IPS-15b (cell line): ENCODE results near the gene PHAX.
A peak's percentile ranks its signal among the peaks of the same experiment; 100 is the strongest.
"Not testable (repeated sequence)": the region's sequence is repeated elsewhere in the genome, so short reads cannot be mapped to it uniquely, and the experiment has no call there.

Experiments
- H3K27me3 ChIP-seq: one replicate; pipeline ENCODE4 v1.6.1; 2013; ENCODE audit warnings: low read length; ENCODE audit not compliant: control insufficient read depth, insufficient read depth
- H3K36me3 ChIP-seq: one replicate; pipeline ENCODE4 v1.6.1; 2013; ENCODE audit warnings: low read length; ENCODE audit not compliant: control insufficient read depth, insufficient read depth
- H3K4me1 ChIP-seq: one replicate; pipeline ENCODE4 v1.6.1; 2013; ENCODE audit warnings: mild to moderate bottlenecking, low read length; ENCODE audit not compliant: control insufficient read depth, insufficient read depth
- H3K4me3 ChIP-seq: one replicate; pipeline ENCODE4 v1.5.1; 2013; ENCODE audit warnings: low read depth, low read length
- H3K9ac ChIP-seq: one replicate; pipeline ENCODE4 v1.6.1; 2013; ENCODE audit warnings: low read depth, mild to moderate bottlenecking, low read length
- H3K9me3 ChIP-seq: one replicate; pipeline ENCODE4 v1.6.1; 2013; ENCODE audit warnings: mild to moderate bottlenecking, low read length; ENCODE audit not compliant: control insufficient read depth, insufficient read depth

The PHAX gene

GRCh38 chr5:126587551-126588390 is 13.0 kb upstream of the PHAX start:
- Histone ChIP-seq H3K9me3 (no peaks in the 10 kb centered on the region), H3K9ac (no peak overlapping the region), H3K4me3 (no peak overlapping the region), H3K27me3 (no peaks in the 10 kb centered on the region), H3K4me1 (peaks cover 2% of the 10 kb centered on the region), H3K36me3 (peaks cover 12% of the 10 kb centered on the region)

- H3K36me3 ChIP-seq: peaks cover 10% of the 10 kb centered on the region
- H3K9me3 ChIP-seq: no peaks in the 10 kb centered on the region
- H3K27me3 ChIP-seq: no peaks in the 10 kb centered on the region
- H3K9ac ChIP-seq: no peak overlapping the region
- peaks cover 2% of the 10 kb centered on the region for H3K4me1 ChIP-seq
- no peak overlapping the region for H3K4me3 ChIP-seq
Measured at GRCh38 chr5:126589536-126590297, 11.0 kb upstream of the PHAX start.

DNA sequence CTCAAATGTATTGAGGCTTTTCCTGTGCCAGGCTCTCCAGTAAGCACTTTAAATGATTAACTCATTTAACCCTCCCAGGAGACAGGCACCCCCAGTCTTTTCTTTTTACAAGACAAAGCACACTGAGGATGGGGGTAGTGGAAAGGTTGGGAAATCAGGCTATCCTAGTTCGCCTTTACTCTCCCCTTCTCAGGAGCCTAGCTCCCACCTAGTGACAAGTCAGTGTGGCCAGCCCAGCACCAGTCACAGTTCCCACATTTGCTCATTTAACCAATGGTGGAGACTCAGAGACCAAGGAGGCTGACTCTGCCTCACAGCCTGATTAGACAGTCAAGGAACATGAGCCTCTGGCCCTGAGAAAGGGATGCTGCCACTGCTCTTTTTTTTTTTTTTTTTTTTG is 9.2 kb upstream of the PHAX start:
- H3K4me3 ChIP-seq: peak overlapping the region; percentile 13
- H3K9me3 ChIP-seq: no peaks in the 10 kb centered on the region
- no peaks in the 10 kb centered on the region for H3K27me3 ChIP-seq
- H3K4me1 ChIP-seq: peaks cover 2% of the 10 kb centered on the region
- H3K9ac ChIP-seq: no peak overlapping the region
- peaks cover 8% of the 10 kb centered on the region for H3K36me3 ChIP-seq

DNA sequence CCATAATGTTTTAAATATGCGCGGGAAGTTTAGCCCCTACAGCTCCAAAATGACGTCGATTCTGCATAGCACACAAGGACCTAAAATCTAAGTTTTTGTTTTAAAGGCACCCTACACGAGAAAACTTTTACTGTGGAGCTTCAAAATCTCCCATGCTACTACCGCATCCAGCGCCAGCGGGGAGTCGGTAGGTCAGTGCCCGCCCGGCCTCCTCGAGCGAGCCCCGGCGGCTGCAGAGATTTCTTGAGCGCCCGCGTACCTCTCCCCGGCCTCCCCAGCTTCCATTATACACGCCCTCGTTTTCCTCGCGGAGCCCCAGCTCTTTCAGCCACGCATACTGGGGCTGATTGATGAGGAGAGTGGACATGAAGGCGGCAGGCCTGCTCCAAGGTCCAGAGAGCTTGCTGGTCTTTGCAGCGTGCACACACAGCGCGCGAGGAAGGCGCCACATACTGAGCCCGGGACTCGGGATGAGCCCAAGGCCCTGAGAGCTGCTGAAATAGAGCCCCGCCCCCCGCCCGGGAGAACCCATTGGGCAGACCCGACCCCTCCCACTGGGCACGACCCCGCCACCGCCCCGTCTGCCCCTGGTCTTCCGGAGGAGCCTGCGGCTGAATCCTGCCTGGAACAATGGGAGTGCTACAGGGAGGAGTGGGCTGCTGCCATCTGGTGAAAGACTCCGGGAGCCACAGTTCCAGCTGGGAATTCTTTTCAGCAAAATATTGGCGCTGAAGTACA is 5.8 kb upstream of the PHAX start, which contains the start of gene ALDH7A1:
Gene ALDH7A1 (minus strand): TSS at position 472 of the 738 bp plus-strand sequence. CDS start 21 bp downstream, at position 451.
- H3K9ac ChIP-seq: peak within 1 kb of the TSS; percentile 91

GRCh38 chr5:126595486-126596083 is 5.2 kb upstream of the PHAX start:
- Histone ChIP-seq H3K4me1 (peaks cover 11% of the 10 kb centered on the region), H3K9me3 (no peaks in the 10 kb centered on the region), H3K27me3 (no peaks in the 10 kb centered on the region), H3K4me3 (peak overlapping the region; percentile 92), H3K36me3 (no peaks in the 10 kb centered on the region), H3K9ac (peak overlapping the region; percentile 61)

More for the DNA sequence above, 5.8 kb upstream of the PHAX start, which contains the start of gene ALDH7A1:
- H3K27me3 ChIP-seq: no peaks in the 10 kb centered on the region
- H3K4me1 ChIP-seq: peaks cover 11% of the 10 kb centered on the region
- H3K9me3 ChIP-seq: no peaks in the 10 kb centered on the region
- H3K36me3 ChIP-seq: no peaks in the 10 kb centered on the region
- peak within 1 kb of the TSS; percentile 92 for H3K4me3 ChIP-seq

DNA sequence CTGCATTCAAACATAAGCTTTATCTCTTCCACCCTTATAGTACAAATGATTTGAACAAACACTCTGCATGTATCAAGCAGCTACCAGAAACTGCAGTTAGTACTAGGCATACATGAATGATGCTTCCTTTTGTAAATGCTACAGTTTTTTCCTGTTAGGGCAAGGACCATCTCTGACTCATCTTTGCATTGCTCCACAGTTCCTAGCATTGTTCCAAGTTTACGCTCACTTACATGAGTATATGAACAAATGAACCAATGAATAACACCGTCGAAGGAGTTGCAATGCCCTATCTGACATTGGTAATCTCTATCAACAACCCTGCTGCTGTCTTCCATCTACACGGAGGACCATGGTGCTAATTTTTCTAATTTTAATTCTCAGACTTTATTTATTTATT is 3.6 kb upstream of the PHAX start:
- H3K4me3 ChIP-seq: no peak overlapping the region
- no peaks in the 10 kb centered on the region for H3K36me3 ChIP-seq
- no peak overlapping the region for H3K9ac ChIP-seq
- no peaks in the 10 kb centered on the region for H3K27me3 ChIP-seq
- H3K9me3 ChIP-seq: no peaks in the 10 kb centered on the region
- peaks cover 9% of the 10 kb centered on the region for H3K4me1 ChIP-seq

DNA sequence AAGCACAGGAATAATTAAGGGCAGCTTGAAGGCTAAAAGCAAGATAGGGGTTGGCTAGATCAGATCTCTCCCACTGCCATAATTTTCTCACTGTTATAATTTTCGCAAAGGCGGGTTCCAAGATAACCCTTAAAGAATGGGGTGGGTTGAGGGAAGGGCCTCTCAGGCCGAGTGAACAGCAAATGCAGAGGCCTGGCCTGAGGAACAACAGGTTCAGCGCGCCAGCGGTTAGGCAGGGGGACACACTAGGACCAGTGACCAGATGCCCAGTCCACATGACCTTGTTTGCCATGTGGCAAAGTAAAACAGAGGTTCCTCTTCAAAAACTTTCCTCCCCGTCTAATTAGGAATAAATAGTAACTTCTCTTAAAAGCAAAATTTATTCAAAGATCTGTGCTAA is 1.2 kb upstream of the PHAX start:
- H3K9ac ChIP-seq: no peak overlapping the region
- H3K4me3 ChIP-seq: no peak overlapping the region

GRCh38 chr5:126599971-126600630 is 646 bp upstream of the PHAX start:
- H3K9me3 ChIP-seq, H3K27me3 ChIP-seq, H3K36me3 ChIP-seq: not testable (repeated sequence)
- H3K4me1 ChIP-seq: peaks cover 11% of the 10 kb centered on the region
- peak overlapping the region; percentile 91 for H3K9ac ChIP-seq
- peak overlapping the region; percentile 79 for H3K4me3 ChIP-seq

More for the DNA sequence above, 1.2 kb upstream of the PHAX start:
- Histone ChIP-seq H3K27me3 (no peaks in the 10 kb centered on the region), H3K36me3 (peaks cover 7% of the 10 kb centered on the region), H3K9me3 (no peaks in the 10 kb centered on the region), H3K4me1 (peaks cover 11% of the 10 kb centered on the region)

DNA sequence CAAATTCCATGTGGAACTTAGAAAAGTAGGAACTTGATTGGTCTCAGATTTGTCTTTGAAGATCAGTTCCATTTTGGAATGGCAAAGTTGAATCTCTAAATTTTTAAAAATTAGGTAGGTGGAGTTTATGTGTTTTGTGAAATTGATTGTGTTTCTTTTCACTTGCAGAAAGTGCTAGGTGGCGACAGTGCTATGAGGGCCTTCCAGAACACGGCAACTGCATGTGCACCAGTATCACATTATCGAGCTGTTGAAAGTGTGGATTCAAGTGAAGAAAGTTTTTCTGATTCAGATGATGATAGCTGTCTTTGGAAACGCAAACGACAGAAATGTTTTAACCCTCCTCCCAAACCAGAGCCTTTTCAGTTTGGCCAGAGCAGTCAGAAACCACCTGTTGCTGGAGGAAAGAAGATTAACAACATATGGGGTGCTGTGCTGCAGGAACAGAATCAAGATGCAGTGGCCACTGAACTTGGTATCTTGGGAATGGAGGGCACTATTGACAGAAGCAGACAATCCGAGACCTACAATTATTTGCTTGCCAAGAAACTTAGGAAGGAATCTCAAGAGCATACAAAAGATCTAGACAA is 2.8 kb downstream of the PHAX start:
- H3K27me3 ChIP-seq: no peaks in the 10 kb centered on the region
- H3K4me1 ChIP-seq: peaks cover 11% of the 10 kb centered on the region
- H3K9me3 ChIP-seq: no peaks in the 10 kb centered on the region
- H3K36me3 ChIP-seq: peaks cover 7% of the 10 kb centered on the region
- H3K9ac ChIP-seq: no peak overlapping the region
- no peak overlapping the region for H3K4me3 ChIP-seq

- Histone ChIP-seq H3K4me1 (peaks cover 2% of the 10 kb centered on the region), H3K9me3 (no peaks in the 10 kb centered on the region), H3K9ac (no peak overlapping the region), H3K4me3 (no peak overlapping the region), H3K27me3 (no peaks in the 10 kb centered on the region), H3K36me3 (peaks cover 12% of the 10 kb centered on the region)
Measured at GRCh38 chr5:126605525-126605924, 4.8 kb downstream of the PHAX start.
